Measurements from ENCODE around the gene SLC16A12.
"Not testable (repeated sequence)": the region's sequence is repeated elsewhere in the genome, so short reads cannot be mapped to it uniquely, and the experiment has no call there.

SLC16A12 gene

DNA sequence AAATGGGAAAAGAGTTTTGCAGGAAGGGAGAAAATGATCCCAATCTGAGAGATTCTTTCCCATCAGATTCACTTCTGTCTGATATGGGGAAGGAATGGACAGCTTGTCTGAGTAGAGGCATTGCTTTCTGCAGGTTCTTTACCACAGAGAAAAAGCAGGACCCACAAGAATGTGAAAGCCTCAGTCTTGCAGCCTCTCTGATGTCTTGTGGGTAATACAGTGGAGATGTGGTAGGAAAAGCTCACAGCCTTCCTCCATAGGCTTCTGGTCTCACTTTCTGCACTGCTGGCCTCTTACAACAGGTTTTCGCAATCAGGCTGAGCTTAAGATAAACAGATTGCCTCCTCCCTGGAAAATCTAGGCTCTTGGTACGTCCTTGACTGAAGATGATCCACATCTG, 142.4 kb downstream of the SLC16A12 start:
- Histone ChIP-seq H3K36me3 (ENCODE audit: insufficient read depth, low read length) (no peaks in the 10 kb centered on the region), H2AFZ (ENCODE audit: low read depth, low read length) (peak overlapping the region; percentile 90), H3K4me1 (ENCODE audit: insufficient read depth, low read length) (peaks cover 11% of the 10 kb centered on the region), H3K4me3 (ENCODE audit: low read length) (peak overlapping the region; percentile 54), H3K27me3 (ENCODE audit: insufficient read depth, low read length) (no peaks in the 10 kb centered on the region), H3K9me3 (ENCODE audit: low read length) (no peaks in the 10 kb centered on the region)

DNA sequence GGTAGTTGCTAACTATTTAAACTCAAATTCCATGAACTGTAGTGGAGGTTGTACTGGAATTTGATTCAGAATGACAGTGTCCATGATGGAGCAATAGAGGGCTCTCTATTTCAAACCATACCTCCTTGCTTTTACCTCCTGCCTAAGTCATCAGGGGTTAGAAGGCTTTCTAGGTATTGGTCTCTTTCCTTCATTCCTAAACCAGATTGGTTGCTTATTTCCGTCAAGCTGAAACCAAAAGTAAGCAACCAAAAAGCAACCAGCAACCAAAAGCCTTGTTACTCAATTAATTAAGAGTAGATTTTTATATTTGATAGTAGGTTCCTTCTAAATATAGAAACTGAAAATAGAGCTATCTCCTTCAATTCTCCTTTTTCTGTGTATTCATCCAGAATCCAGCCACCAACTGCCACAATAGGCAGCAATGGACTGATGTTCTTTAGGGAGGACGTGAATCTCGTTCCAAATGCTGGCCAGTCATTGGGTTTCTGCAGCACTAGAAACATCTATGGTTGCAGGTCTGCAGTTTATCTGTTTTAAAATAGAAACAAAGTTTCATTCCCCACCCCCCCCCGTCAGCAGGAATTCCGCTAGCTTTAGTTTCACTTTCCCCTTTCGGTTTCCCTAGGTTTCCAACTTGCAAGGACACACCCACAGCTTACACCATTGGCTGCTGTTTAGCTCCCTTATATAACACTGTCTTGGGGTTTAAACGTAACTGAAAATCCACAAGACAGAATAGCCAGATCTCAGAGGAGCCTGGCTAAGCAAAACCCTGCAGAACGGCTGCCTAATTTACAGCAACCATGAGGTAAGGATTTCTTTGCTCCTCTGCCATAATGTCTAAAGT, 143.3 kb downstream of the SLC16A12 start, which contains the start of gene IFIT1:
IFIT1 (plus strand) TSS at position 717 of the 850 bp plus-strand sequence; CDS start at position 807, 90 bp downstream.
- Histone ChIP-seq H2AFZ (ENCODE audit: low read depth, low read length) (peak within 1 kb of the TSS; percentile 90), H3K9me3 (ENCODE audit: low read length) (no peaks in the 10 kb centered on the region), H3K4me3 (ENCODE audit: low read length) (peak within 1 kb of the TSS; percentile 54), H3K4me1 (ENCODE audit: insufficient read depth, low read length) (peaks cover 9% of the 10 kb centered on the region), H3K27me3 (ENCODE audit: insufficient read depth, low read length) (no peaks in the 10 kb centered on the region), H3K36me3 (ENCODE audit: insufficient read depth, low read length) (no peaks in the 10 kb centered on the region)

DNA sequence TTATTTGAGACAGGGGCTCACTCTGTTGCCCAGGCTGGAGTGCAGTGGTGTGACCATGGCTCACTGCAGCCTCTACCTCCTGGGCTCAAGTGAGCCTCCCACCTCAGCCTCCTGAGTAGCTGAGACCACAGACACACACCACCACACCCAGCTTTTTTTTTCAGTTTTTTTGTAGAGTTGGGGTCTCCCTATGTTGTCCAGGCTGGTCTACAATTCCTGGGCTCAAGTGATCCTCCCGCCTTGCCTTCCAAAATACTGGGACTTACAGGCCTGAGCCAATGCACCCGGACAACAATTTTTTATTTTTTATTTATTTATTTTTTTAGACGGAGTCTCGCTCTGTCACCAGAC, 144.2 kb downstream of the SLC16A12 start:
- not testable (repeated sequence) for H3K4me1 ChIP-seq (ENCODE audit: insufficient read depth, low read length); H3K36me3 ChIP-seq (ENCODE audit: insufficient read depth, low read length); H3K4me3 ChIP-seq (ENCODE audit: low read length); H3K9me3 ChIP-seq (ENCODE audit: low read length); H3K27me3 ChIP-seq (ENCODE audit: insufficient read depth, low read length); H2AFZ ChIP-seq (ENCODE audit: low read depth, low read length)

DNA sequence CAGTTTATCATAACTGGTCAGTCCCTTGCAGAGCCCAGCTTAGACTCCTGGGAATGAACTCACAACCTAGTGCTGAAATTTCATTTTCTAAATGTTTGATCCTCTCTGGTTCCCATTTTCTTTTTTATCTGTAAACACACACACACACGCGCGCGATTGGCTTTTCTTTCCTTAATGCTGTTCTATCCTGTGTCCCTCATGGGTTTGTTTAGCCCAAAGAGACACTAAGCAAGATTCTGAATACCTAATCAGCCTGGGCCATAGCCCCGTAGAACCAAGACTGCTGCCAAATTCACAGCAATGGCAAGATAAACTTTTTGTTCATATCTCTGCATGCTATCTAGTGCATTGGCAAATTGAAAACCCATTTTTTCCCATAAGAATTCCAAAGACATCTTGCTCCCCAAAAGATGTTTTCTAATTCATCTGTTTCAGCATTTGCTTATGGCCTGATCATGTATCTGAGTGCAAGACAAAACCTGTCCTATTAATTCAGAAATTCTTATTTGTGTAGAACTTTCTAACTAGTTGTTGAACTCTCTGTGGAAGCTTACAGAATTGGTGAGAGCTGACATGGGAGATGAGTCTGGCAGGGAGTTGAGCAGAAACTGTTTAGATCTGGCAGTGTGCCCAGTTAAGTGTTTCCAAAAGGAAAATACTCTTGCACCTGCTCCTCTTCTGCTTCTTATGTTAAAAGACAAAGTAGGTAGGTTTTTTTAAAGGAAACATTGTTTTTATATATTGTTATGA, 144.7 kb downstream of the SLC16A12 start:
- Histone ChIP-seq H3K4me1 (ENCODE audit: insufficient read depth, low read length) (peaks cover 9% of the 10 kb centered on the region), H3K36me3 (ENCODE audit: insufficient read depth, low read length) (no peaks in the 10 kb centered on the region), H3K9me3 (ENCODE audit: low read length) (no peaks in the 10 kb centered on the region), H3K27me3 (ENCODE audit: insufficient read depth, low read length) (no peaks in the 10 kb centered on the region), H2AFZ (ENCODE audit: low read depth, low read length) (no peak overlapping the region), H3K4me3 (ENCODE audit: low read length) (no peak overlapping the region)

DNA sequence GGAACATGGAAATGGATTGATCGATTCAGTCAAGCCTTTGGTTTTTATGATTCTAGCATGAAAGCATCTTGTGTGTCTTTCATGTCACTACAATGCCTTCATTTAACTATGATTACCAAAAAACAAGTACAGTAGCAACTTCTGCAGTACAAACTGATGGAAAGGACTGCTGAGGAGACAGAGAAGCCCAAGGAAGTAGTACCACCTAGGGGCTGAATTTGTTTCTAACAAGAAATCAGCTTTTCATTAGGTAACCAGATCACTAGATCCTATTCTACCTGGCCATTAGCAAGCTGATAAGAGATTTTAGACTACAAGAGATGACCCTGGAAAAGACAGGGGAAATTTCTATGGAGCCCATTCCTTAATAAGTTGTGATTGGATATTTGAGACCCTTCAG, 146.1 kb downstream of the SLC16A12 start:
- Histone ChIP-seq H3K36me3 (ENCODE audit: insufficient read depth, low read length) (no peaks in the 10 kb centered on the region), H2AFZ (ENCODE audit: low read depth, low read length) (no peak overlapping the region), H3K4me1 (ENCODE audit: insufficient read depth, low read length) (peaks cover 9% of the 10 kb centered on the region), H3K9me3 (ENCODE audit: low read length) (no peaks in the 10 kb centered on the region), H3K27me3 (ENCODE audit: insufficient read depth, low read length) (no peaks in the 10 kb centered on the region), H3K4me3 (ENCODE audit: low read length) (no peak overlapping the region)

DNA sequence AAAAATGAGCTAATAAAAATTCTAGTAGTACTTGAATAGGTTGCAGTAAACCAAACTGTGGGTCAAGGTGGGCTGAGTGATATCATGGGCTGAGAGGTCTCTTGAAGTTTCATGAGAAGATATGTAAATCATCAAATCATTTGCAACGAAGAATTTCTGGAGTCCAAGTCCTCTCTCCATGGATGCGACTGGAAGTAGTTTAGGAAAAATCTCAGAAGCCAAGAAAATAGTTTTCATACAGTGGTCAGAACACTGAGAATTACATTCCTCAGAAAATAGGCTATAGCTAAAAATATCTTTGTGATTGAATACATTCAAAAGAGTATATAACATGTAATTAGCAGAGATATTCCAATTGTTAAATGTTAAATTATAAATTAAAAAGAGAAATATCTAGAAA, 146.6 kb downstream of the SLC16A12 start:
- H2AFZ ChIP-seq (ENCODE audit: low read depth, low read length) = no peak overlapping the region
- H3K4me1 ChIP-seq (ENCODE audit: insufficient read depth, low read length) = peaks cover 9% of the 10 kb centered on the region
- H3K27me3 ChIP-seq (ENCODE audit: insufficient read depth, low read length) = no peaks in the 10 kb centered on the region
- no peaks in the 10 kb centered on the region for H3K36me3 ChIP-seq (ENCODE audit: insufficient read depth, low read length)
- H3K4me3 ChIP-seq (ENCODE audit: low read length) = no peak overlapping the region
- no peaks in the 10 kb centered on the region for H3K9me3 ChIP-seq (ENCODE audit: low read length)

DNA sequence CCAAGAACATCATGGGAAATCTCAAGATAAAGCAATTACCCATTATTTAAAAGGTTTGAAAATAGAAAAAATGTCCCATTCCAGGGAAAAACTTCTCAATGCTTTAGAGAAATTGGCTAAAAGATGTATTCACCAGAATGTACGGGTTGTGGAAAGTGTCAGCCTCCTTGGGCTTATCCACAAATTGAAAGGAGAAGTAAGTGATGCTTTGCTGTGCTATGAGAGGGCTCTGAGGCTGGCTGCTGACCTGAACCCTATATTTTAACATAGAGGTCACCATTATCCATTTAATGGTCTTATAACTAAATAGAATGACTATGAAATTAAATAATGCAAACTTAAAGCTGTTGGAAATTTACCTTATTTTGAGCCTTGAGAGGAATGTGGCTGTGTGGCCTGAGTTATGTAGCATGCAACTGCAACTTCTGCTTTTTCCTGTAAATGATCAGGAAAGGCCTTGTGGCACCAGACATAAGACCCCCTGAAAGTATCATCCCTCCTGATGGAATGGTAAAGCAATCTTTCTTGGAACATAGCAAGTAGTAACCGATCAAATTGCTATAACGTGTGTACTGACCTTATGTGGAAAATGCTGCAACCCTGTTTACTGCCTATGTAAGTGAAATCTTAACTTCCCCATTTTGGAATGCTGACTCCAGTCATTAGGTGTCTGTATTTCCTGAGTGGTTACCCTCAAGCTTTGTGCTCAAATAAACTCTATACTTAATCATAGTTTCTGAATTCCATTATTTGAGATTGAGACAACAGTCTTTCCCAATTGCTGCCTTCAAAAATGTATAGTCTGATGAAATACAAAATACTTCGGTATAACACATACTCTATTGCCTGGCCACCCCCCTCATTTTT, 150.7 kb downstream of the SLC16A12 start:
- no peaks in the 10 kb centered on the region for H3K36me3 ChIP-seq (ENCODE audit: insufficient read depth, low read length)
- no peak overlapping the region for H2AFZ ChIP-seq (ENCODE audit: low read depth, low read length)
- H3K9me3 ChIP-seq (ENCODE audit: low read length) = no peaks in the 10 kb centered on the region
- H3K4me1 ChIP-seq (ENCODE audit: insufficient read depth, low read length) = no peaks in the 10 kb centered on the region
- H3K27me3 ChIP-seq (ENCODE audit: insufficient read depth, low read length) = no peaks in the 10 kb centered on the region
- H3K4me3 ChIP-seq (ENCODE audit: low read length) = no peak overlapping the region

DNA sequence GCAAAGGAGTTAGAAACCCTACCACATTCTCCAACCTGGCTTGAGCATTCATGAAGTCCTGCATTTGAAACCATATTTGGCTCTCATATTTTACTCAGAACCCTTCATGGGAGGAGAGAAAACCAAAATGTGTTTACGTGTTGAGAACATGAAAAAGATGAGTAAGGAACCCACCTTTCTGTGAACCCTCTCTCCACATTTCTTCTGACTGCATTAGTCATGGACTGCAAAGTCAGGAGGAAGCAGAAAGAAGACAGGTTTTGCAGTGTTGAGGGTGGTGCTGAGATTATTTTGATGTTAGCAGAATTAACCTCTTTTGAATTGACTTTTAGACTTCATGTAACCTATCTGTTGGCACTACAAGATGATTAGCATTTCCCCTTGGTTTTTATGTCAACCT, 152.6 kb downstream of the SLC16A12 start:
- Histone ChIP-seq H2AFZ (ENCODE audit: low read depth, low read length) (no peak overlapping the region), H3K4me1 (ENCODE audit: insufficient read depth, low read length) (no peaks in the 10 kb centered on the region), H3K27me3 (ENCODE audit: insufficient read depth, low read length) (no peaks in the 10 kb centered on the region), H3K9me3 (ENCODE audit: low read length) (no peaks in the 10 kb centered on the region), H3K4me3 (ENCODE audit: low read length) (no peak overlapping the region), H3K36me3 (ENCODE audit: insufficient read depth, low read length) (no peaks in the 10 kb centered on the region)
